Measurements from ENCODE around the gene MAPK1IP1L. TPM values are rescaled to one million over a fixed set of nuclear protein-coding genes. Genes with fewer than 3 reads are reported as not detected.
"Not testable (repeated sequence)": the region's sequence is repeated elsewhere in the genome, so short reads cannot be mapped to it uniquely, and the experiment has no call there.

The MAPK1IP1L gene
- total and polyA plus RNA-seq, 8 donors, result 7.0 to 53.1 (median 28.6) TPM

- intact Hi-C loops (cut with DNase I; ENCODE audit: low total_unique reads), result no loop called here
- Histone ChIP-seq H3K27me3 (no peaks in the 10 kb centered on the region), H3K36me3 (peaks cover 2 to 22% (median 10%) of the 10 kb centered on the region in 4 donors), H3K9me3 (no peaks in the 10 kb centered on the region), H3K27ac (no peak overlapping the region), H3K4me3 (no peak overlapping the region), H3K4me1 (peaks cover 36 to 66% (median 43%) of the 10 kb centered on the region in 4 donors)
- WGBS, 5 donors, result 96 to 98% (median 97%) methylated on average over 13 of the region's 13 CpGs
- no peak for DNase-seq
- TF ChIP-seq POLR2A (IDR thresholded peaks at IDR 0.05) (no peak), POLR2AphosphoS5 (IDR thresholded peaks at IDR 0.05) (no peak)
Measured at GRCh38 chr14:55054098-55054497, 2.7 kb downstream of the MAPK1IP1L start.

GRCh38 chr14:55057919-55058318 is 6.5 kb downstream of the MAPK1IP1L start:
- Histone ChIP-seq H3K9me3 (no peaks in the 10 kb centered on the region), H3K4me3 (no peak overlapping the region), H3K27ac (no peak overlapping the region), H3K36me3 (peaks cover 9 to 38% (median 20%) of the 10 kb centered on the region in 4 donors), H3K27me3 (no peaks in the 10 kb centered on the region), H3K4me1 (peaks cover 27 to 67% (median 37%) of the 10 kb centered on the region in 4 donors)
- no peak for DNase-seq
- WGBS, 5 donors, result 93 to 97% (median 94%) methylated on average over 5 of the region's 5 CpGs
- intact Hi-C loops (cut with DNase I; ENCODE audit: low total_unique reads), result no loop called here
- TF ChIP-seq EP300 (IDR thresholded peaks at IDR 0.05) (no peak), POLR2AphosphoS5 (IDR thresholded peaks at IDR 0.05) (no peak), POLR2A (IDR thresholded peaks at IDR 0.05) (no peak), CTCF (IDR thresholded peaks at IDR 0.05) (no peak)

GRCh38 chr14:55059333-55059732 is 7.9 kb downstream of the MAPK1IP1L start:
- no peak for DNase-seq
- no peaks in the 10 kb centered on the region for H3K27me3 ChIP-seq
- peaks cover 13 to 67% (median 30%) of the 10 kb centered on the region in 4 donors for H3K4me1 ChIP-seq
- H3K9me3 ChIP-seq, result no peaks in the 10 kb centered on the region
- no peak overlapping the region for H3K27ac ChIP-seq
- H3K36me3 ChIP-seq, result peaks cover 14 to 52% (median 34%) of the 10 kb centered on the region in 4 donors
- intact Hi-C loops (cut with DNase I; ENCODE audit: low total_unique reads), result no loop called here
- WGBS, 5 donors, result 89 to 95% (median 94%) methylated on average over 5 of the region's 5 CpGs
- H3K4me3 ChIP-seq, result no peak overlapping the region
- no peak for TF ChIP-seq EP300 (IDR thresholded peaks at IDR 0.05)
- TF ChIP-seq CTCF (IDR thresholded peaks at IDR 0.05), result no peak
- TF ChIP-seq POLR2AphosphoS5 (IDR thresholded peaks at IDR 0.05), result no peak
- no peak for TF ChIP-seq POLR2A (IDR thresholded peaks at IDR 0.05)

DNA sequence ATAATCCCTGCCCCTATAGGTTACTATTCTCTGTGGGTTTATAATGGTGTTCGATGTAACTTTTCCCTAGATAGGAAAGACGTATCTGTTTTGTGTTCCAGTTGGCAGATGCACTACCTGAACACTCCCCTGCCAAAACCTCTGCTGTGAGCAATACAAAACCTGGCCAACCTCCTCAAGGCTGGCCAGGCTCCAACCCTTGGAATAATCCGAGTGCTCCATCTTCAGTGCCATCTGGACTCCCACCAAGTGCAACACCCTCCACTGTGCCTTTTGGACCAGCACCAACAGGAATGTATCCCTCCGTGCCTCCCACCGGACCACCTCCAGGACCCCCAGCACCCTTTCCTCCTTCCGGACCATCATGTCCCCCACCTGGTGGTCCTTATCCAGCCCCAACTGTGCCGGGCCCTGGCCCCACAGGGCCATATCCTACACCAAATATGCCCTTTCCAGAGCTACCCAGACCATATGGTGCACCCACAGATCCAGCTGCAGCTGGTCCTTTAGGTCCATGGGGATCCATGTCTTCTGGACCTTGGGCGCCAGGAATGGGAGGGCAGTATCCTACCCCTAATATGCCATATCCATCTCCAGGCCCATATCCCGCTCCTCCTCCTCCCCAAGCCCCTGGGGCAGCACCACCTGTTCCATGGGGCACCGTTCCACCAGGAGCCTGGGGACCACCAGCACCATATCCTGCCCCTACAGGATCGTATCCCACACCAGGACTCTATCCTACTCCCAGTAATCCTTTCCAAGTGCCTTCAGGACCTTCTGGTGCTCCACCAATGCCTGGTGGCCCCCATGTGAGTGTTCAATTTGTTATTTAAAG is 11.3 kb downstream of the MAPK1IP1L start:
- no peaks in the 10 kb centered on the region for H3K9me3 ChIP-seq
- 78 to 91% (median 83%) methylated on average over 10 to 11 of the region's 11 CpGs for WGBS, 5 donors
- H3K4me3 ChIP-seq, result no peak overlapping the region
- H3K27ac ChIP-seq, result peak overlapping the region in 1 of 5 donors; percentile 37
- H3K27me3 ChIP-seq, result no peaks in the 10 kb centered on the region
- intact Hi-C loops (cut with DNase I; ENCODE audit: low total_unique reads), result no loop called here
- peaks cover 14 to 70% (median 60%) of the 10 kb centered on the region in 4 donors for H3K36me3 ChIP-seq
- peaks cover 0 to 48% (median 18%) of the 10 kb centered on the region in 4 donors for H3K4me1 ChIP-seq
- TF ChIP-seq POLR2AphosphoS5 (IDR thresholded peaks at IDR 0.05) (no peak), EP300 (IDR thresholded peaks at IDR 0.05) (no peak), POLR2A (IDR thresholded peaks at IDR 0.05) (no peak), CTCF (IDR thresholded peaks at IDR 0.05) (no peak)
- no peak for DNase-seq

DNA sequence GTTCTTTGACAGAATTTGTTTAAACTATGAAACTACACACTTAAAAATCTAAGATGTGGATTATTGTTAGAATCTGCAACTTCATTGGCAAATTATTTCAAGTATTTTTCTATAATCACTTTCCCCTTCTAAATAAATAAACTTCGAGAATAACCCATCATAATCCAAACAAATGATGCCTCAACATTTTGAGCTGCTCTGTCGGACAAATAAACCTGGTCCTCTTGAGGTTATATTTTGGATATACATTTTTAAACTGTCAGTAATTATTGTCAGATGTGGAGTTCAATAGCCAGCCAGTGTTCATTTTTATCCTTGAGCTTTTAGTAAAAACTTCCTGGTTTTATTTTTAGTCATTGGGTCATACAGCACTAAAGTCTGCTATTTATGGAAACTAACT is 13.4 kb downstream of the MAPK1IP1L start:
- DNase-seq; H3K4me3 ChIP-seq; H3K9me3 ChIP-seq; H3K27me3 ChIP-seq; intact Hi-C loops (cut with DNase I; ENCODE audit: low total_unique reads): not testable (repeated sequence)
- Histone ChIP-seq H3K36me3 (peaks cover 11 to 63% (median 52%) of the 10 kb centered on the region in 4 donors), H3K4me1 (peaks cover 0 to 40% (median 18%) of the 10 kb centered on the region in 4 donors), H3K27ac (peak overlapping the region in 1 of 5 donors; percentile 46)
- WGBS, 5 donors, result 60 to 85% (median 68%) methylated on average over 2 of the region's 2 CpGs

All from stomach (tissue), 9 donors.